DND-41 (cell line): ENCODE data around the gene SC5D.

ENCODE experiments used
- ATAC-seq: fragments of 200-7000 bp; cut with Tn5 transposase; 3 replicates; pipeline ENCODE4 v1.9.1; 2021; ENCODE audit warnings: low read depth; ENCODE audit not compliant: insufficient read depth
- DNase-seq: peaks from one replicate; pipeline ENCODE4 v3.0.0-alpha.2; 2020
- H2AFZ ChIP-seq: 2 replicates; pipeline ENCODE4 v1.6.0; 2012; ENCODE audit warnings: low read depth, low read length
- H3K27ac ChIP-seq: 2 replicates; pipeline ENCODE4 v1.5.1; 2012; ENCODE audit warnings: low read length, inconsistent platforms
- H3K27me3 ChIP-seq: fragments of 200-600 bp; sonication (generic); 2 replicates; pipeline ENCODE4 v1.6.0; 2012; ENCODE audit warnings: low read length, mild to moderate bottlenecking, inconsistent platforms; ENCODE audit not compliant: insufficient read depth, poor library complexity
- H3K36me3 ChIP-seq: 2 replicates; pipeline ENCODE4 v1.5.1; 2012; ENCODE audit warnings: low read length, inconsistent platforms; ENCODE audit not compliant: insufficient read depth
- H3K4me1 ChIP-seq: 2 replicates; pipeline ENCODE4 v1.5.1; 2012; ENCODE audit warnings: mild to moderate bottlenecking, low read length; ENCODE audit not compliant: insufficient read depth
- H3K4me2 ChIP-seq: 2 replicates; pipeline ENCODE4 v1.6.0; 2012; ENCODE audit warnings: mild to moderate bottlenecking, moderate library complexity, low read length, inconsistent platforms; ENCODE audit not compliant: insufficient read depth
- H3K4me3 ChIP-seq, 2 experiments: fragments of 200-600 bp in 1 of 2; shearing (Covaris generic) in 1 of 2; 2 replicates each; pipeline ENCODE4 v1.5.1; 2012 to 2016; ENCODE audit warnings: inconsistent platforms in 2 of 2, low read length in 2 of 2, mild to moderate bottlenecking in 2 of 2, low read depth in 1 of 2, moderate library complexity in 1 of 2
- H3K79me2 ChIP-seq: 2 replicates; pipeline ENCODE4 v1.6.0; 2012; ENCODE audit warnings: low read length, inconsistent platforms; ENCODE audit not compliant: insufficient read depth
- H3K9ac ChIP-seq: 2 replicates; pipeline ENCODE4 v1.6.0; 2012; ENCODE audit warnings: low read depth, mild to moderate bottlenecking, inconsistent platforms, low read length, moderate library complexity
- H3K9me3 ChIP-seq: 2 replicates; pipeline ENCODE4 v1.5.1; 2012; ENCODE audit warnings: low read length, moderate library complexity, mild to moderate bottlenecking, inconsistent platforms; ENCODE audit not compliant: insufficient read depth, severe bottlenecking
- H4K20me1 ChIP-seq: 2 replicates; pipeline ENCODE4 v1.6.0; 2012; ENCODE audit warnings: low read length; ENCODE audit not compliant: insufficient read depth
- CTCF ChIP-seq: IDR thresholded peaks from 2 replicates; pipeline ENCODE4 v1.5.1; 2012; ENCODE audit warnings: borderline replicate concordance, low read length, moderate library complexity, mild to moderate bottlenecking; ENCODE audit not compliant: poor library complexity, severe bottlenecking; ENCODE audit errors: extremely low read depth
- EZH2 ChIP-seq: IDR thresholded peaks from 3 replicates; pipeline ENCODE4 v1.6.1; 2012; ENCODE audit warnings: borderline replicate concordance, low read depth, mild to moderate bottlenecking, moderate library complexity, low read length, inconsistent platforms; ENCODE audit not compliant: severe bottlenecking

Gene SC5D, protein sequence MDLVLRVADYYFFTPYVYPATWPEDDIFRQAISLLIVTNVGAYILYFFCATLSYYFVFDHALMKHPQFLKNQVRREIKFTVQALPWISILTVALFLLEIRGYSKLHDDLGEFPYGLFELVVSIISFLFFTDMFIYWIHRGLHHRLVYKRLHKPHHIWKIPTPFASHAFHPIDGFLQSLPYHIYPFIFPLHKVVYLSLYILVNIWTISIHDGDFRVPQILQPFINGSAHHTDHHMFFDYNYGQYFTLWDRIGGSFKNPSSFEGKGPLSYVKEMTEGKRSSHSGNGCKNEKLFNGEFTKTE

GRCh38 chr11:121292495-121293287 lies at the start of gene SC5D:
Gene SC5D, plus strand, starts transcription at chr11:121292771. Its CDS starts 10,605 bp downstream, at chr11:121303376.
- Histone ChIP-seq H3K4me2 (peak within 1 kb of the TSS; percentile 85), H3K4me3 (peak within 1 kb of the TSS; percentile 76 to 87), H3K27me3 (no peaks in the 10 kb centered on the region), H3K9me3 (no peaks in the 10 kb centered on the region), H3K4me1 (peaks cover 39% of the 10 kb centered on the region), H4K20me1 (peaks cover 19% of the 10 kb centered on the region; the same call in 1 of the 2 replicates), H2AFZ (peak within 1 kb of the TSS; percentile 93), H3K9ac (peak within 1 kb of the TSS; percentile 78), H3K36me3 (peaks cover 15% of the 10 kb centered on the region), H3K27ac (peak within 1 kb of the TSS; percentile 73), H3K79me2 (peaks cover 51% of the 10 kb centered on the region)
- ATAC-seq (peak; percentile 91), DNase-seq (peak; percentile 92)
- TF ChIP-seq CTCF (no peak), EZH2 (no peak)

- Histone ChIP-seq H3K27me3 (peaks cover 3% of the 10 kb centered on the region), H3K27ac (no peak overlapping the region), H3K9me3 (no peaks in the 10 kb centered on the region), H3K4me1 (no peaks in the 10 kb centered on the region), H3K79me2 (no peaks in the 10 kb centered on the region), H2AFZ (no peak overlapping the region), H4K20me1 (no peaks in the 10 kb centered on the region), H3K36me3 (no peaks in the 10 kb centered on the region), H3K4me2 (no peak overlapping the region), H3K9ac (no peak overlapping the region), H3K4me3 (no peak overlapping the region)
- TF ChIP-seq EZH2: no peak
- ATAC-seq (no peak), DNase-seq (no peak)
These were observed 47.7 kb upstream of the SC5D start for GRCh38 chr11:121244884-121245283.

DNA sequence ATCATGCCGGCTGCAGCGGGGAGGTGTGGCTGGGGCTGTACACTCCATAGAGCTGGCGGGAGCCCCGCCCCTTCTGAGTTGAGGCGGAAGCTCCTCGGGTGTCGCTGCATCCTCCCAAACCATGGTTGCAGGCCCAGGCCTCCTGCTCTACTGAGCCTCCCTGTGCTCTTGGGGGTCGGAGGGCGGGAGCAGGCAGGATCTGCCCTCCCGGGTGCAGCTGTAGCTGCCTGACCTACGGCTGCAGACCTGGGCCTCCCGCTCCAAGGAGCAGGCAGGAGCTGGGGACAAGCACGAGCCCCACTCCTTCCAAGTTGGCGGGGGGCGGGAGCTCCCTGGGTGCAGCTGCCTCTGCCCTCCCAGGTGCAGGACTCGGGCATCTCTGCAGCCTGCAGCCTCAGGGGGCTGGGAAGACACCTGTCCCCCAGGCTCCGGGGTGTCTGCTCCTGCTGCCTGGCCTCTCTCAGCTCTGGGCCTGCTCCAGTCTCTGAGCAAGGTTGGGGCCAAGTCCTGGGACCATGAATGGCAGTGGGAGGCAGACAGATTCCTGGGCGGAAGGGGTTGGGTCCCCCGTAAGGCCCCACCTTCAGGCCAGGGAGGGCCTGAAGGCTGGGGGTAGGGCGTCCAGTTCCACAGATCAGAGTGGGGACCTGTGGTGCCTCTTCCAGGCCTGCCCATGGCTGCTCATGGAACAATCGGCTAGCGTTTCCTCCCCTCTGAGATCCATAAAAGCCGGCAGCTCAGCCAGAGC lies 46.4 kb upstream of the SC5D start:
- no peak overlapping the region for H3K9ac ChIP-seq
- no peaks in the 10 kb centered on the region for H3K79me2 ChIP-seq
- no peak for DNase-seq
- no peaks in the 10 kb centered on the region for H3K27me3 ChIP-seq
- no peaks in the 10 kb centered on the region for H3K9me3 ChIP-seq
- no peaks in the 10 kb centered on the region for H3K4me1 ChIP-seq
- no peak for TF ChIP-seq EZH2
- no peak for TF ChIP-seq CTCF
- H2AFZ ChIP-seq: no peak overlapping the region
- H3K36me3 ChIP-seq: no peaks in the 10 kb centered on the region
- H4K20me1 ChIP-seq: no peaks in the 10 kb centered on the region
- H3K27ac ChIP-seq: no peak overlapping the region
- no peak overlapping the region for H3K4me3 ChIP-seq
- H3K4me2 ChIP-seq: no peak overlapping the region
- ATAC-seq: no peak

DNA sequence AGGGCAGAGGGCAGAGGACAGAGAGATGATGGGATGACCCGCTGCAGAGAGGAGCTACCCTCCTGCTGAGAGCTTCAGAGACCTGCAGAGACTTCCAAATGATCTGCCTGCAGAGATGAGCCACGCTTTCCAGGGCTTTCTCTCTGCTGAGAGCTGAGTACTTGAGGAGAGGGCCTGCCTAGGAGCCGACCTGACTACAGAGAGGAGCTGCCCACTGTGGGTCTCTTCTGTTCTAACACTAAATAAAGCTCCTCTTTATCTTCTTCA lies 45.9 kb upstream of the SC5D start:
- Histone ChIP-seq H2AFZ (no peak overlapping the region), H3K4me3 (no peak overlapping the region), H3K4me2 (no peak overlapping the region), H3K79me2 (no peaks in the 10 kb centered on the region), H3K27me3 (no peaks in the 10 kb centered on the region), H3K36me3 (no peaks in the 10 kb centered on the region), H3K4me1 (no peaks in the 10 kb centered on the region), H3K9ac (no peak overlapping the region), H3K27ac (no peak overlapping the region), H4K20me1 (no peaks in the 10 kb centered on the region), H3K9me3 (no peaks in the 10 kb centered on the region)
- no peak for DNase-seq
- TF ChIP-seq EZH2: no peak
- no peak for TF ChIP-seq CTCF
- ATAC-seq: no peak
